ENCODE data around the gene TTC34. TPM values are rescaled to one million over a fixed set of nuclear protein-coding genes. Genes with fewer than 3 reads are reported as not detected.

Gene TTC34
- total RNA-seq, 1 donor, result 0.36 TPM

DNA sequence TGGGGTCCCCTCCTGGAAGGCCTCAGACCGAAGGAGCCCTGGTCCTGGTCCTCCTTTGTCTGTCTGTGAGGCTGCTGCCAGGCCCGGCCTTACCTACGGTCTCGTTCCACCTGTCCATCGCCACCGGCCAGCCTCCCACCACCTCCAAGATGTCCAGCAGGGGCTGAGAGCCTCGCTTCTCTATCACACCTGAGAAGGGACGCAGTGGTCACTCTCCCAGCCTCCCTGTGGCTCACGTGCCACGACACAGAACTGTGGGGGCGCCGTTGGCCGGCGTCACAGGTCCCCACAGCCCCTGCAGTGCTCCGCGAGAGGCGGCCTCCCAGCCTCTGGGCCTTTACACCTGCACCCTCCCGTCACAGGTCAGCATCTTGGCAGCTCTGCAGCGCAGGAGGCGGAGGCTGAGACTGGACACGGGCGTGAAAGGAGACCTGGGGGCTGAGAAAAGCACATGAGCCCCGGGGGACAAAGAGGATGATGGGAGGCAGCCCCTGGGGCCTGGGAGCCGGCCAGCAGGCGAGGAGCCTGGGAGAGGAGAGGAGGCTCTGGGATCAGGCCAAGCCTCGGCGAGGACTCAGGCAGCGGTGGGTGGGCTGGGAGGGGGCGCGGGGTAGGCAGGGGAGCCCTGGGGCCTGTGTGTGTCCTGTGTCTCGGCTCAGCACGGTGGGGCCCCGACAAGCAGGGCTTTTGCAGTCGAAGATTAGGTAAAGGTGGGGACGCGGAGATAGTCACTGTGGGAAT is 194.4 kb downstream of the TTC34 start:
- Histone ChIP-seq H3K27me3 (ENCODE audit: insufficient read depth, low read length) (no peaks in the 10 kb centered on the region), H3K4me2 (ENCODE audit: insufficient read depth, low read length) (no peak overlapping the region), H3K9me3 (ENCODE audit: low read depth, low read length) (no peaks in the 10 kb centered on the region), H3K4me1 (ENCODE audit: insufficient read depth, low read length) (no peaks in the 10 kb centered on the region), H2AFZ (ENCODE audit: low read length) (no peak overlapping the region), H3K36me3 (ENCODE audit: insufficient read depth, low read length) (no peaks in the 10 kb centered on the region), H4K20me1 (ENCODE audit: insufficient read depth, low read length) (no peaks in the 10 kb centered on the region), H3K4me3 (ENCODE audit: insufficient read depth, low read length) (no peak overlapping the region), H3K27ac (ENCODE audit: low read depth, low read length) (no peak overlapping the region), H3K79me2 (ENCODE audit: insufficient read depth, low read length) (no peaks in the 10 kb centered on the region)
- TF ChIP-seq, protein P1, sequence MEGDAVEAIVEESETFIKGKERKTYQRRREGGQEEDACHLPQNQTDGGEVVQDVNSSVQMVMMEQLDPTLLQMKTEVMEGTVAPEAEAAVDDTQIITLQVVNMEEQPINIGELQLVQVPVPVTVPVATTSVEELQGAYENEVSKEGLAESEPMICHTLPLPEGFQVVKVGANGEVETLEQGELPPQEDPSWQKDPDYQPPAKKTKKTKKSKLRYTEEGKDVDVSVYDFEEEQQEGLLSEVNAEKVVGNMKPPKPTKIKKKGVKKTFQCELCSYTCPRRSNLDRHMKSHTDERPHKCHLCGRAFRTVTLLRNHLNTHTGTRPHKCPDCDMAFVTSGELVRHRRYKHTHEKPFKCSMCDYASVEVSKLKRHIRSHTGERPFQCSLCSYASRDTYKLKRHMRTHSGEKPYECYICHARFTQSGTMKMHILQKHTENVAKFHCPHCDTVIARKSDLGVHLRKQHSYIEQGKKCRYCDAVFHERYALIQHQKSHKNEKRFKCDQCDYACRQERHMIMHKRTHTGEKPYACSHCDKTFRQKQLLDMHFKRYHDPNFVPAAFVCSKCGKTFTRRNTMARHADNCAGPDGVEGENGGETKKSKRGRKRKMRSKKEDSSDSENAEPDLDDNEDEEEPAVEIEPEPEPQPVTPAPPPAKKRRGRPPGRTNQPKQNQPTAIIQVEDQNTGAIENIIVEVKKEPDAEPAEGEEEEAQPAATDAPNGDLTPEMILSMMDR (IDR thresholded peaks at IDR 0.05; ENCODE audit: extremely low read depth, low read depth, low read length), result no peak
- DNase-seq (ENCODE audit: insufficient read length, low spot score, missing footprints), result peak; percentile 36

DNA sequence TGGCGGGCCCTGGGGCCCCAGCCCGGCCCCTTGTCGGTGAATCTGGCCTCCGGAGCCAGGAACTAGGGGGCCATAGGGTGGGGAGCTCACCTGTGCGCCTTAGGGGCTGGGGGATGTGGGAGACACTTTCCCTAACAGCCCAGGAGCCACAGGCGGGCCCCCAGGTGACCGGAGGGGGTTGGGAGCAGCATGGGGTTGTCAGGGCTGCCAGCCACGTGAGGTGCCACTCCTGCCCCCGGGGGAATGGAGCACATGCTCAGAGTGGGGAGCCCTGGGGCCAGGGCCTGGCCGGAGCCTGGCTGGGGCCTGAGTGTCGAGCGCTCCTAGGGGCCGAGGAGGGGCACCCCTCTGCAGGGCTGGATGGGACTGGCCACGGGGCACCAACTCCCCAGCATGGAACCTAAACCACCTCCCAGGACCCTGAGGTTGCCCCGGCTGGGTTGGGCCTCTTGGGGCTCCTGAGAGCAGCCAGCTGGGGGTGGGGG is 195.1 kb downstream of the TTC34 start:
- TF ChIP-seq, protein P1 (IDR thresholded peaks at IDR 0.05; ENCODE audit: extremely low read depth, low read depth, low read length), result no peak
- H3K27me3 ChIP-seq (ENCODE audit: insufficient read depth, low read length), result no peaks in the 10 kb centered on the region
- no peak overlapping the region for H3K27ac ChIP-seq (ENCODE audit: low read depth, low read length)
- no peaks in the 10 kb centered on the region for H3K4me1 ChIP-seq (ENCODE audit: insufficient read depth, low read length)
- no peaks in the 10 kb centered on the region for H4K20me1 ChIP-seq (ENCODE audit: insufficient read depth, low read length)
- H3K79me2 ChIP-seq (ENCODE audit: insufficient read depth, low read length), result no peaks in the 10 kb centered on the region
- no peaks in the 10 kb centered on the region for H3K9me3 ChIP-seq (ENCODE audit: low read depth, low read length)
- H3K4me2 ChIP-seq (ENCODE audit: insufficient read depth, low read length), result no peak overlapping the region
- H3K36me3 ChIP-seq (ENCODE audit: insufficient read depth, low read length), result no peaks in the 10 kb centered on the region
- H3K4me3 ChIP-seq (ENCODE audit: insufficient read depth, low read length), result no peak overlapping the region
- H2AFZ ChIP-seq (ENCODE audit: low read length), result no peak overlapping the region
- peak; percentile 70 for DNase-seq (ENCODE audit: insufficient read length, low spot score, missing footprints)

DNA sequence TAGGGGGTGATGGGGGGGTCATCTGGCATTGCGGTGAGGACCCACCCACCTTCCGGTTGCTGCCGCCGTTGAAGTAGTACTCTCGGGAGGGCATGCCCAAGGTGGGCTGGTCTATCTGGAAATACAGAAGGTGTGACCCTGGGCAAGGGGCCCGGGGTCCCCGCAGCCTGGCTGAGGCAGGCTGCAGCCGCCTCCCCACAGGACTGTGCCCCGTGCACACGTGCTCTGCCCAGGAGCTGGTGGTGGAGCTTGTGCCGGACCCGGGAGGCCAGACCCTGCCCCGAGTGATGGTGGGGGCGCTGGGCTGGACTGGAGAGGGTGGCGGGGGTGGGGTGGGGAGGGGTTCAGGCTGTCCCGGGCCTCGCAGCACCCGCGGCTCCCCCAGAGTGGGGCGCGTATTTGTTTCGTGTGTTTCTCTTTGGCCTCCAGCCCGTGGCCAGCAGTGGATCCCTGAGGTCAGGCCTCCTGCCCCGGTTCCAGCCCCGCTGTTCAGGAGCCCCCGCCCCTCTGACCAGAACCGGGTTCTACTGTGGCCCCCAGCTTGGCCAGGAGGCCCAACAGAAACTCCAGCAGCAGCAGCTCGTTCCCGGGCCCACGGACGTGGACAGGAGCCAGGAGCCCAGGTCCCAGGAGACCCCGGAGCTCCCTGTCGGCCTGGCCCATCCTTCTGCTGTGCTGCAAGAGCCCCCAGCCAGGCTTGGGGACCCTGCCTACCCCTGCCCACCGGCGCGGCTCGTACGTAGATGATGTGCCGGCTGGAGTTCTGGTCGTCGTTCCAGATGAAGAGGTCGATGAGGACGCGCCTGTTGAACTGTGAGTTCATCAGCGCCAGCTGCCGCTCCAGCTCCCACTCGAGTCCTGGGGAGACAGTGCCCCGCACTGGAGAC is 195.7 kb downstream of the TTC34 start:
- no peaks in the 10 kb centered on the region for H3K79me2 ChIP-seq (ENCODE audit: insufficient read depth, low read length)
- H3K4me3 ChIP-seq (ENCODE audit: insufficient read depth, low read length), result no peak overlapping the region
- H3K36me3 ChIP-seq (ENCODE audit: insufficient read depth, low read length), result no peaks in the 10 kb centered on the region
- peak; percentile 74 for DNase-seq (ENCODE audit: insufficient read length, low spot score, missing footprints)
- no peaks in the 10 kb centered on the region for H3K4me1 ChIP-seq (ENCODE audit: insufficient read depth, low read length)
- no peaks in the 10 kb centered on the region for H3K27me3 ChIP-seq (ENCODE audit: insufficient read depth, low read length)
- H2AFZ ChIP-seq (ENCODE audit: low read length), result no peak overlapping the region
- H3K4me2 ChIP-seq (ENCODE audit: insufficient read depth, low read length), result no peak overlapping the region
- no peaks in the 10 kb centered on the region for H4K20me1 ChIP-seq (ENCODE audit: insufficient read depth, low read length)
- no peak overlapping the region for H3K27ac ChIP-seq (ENCODE audit: low read depth, low read length)
- TF ChIP-seq, protein P1 (IDR thresholded peaks at IDR 0.05; ENCODE audit: extremely low read depth, low read depth, low read length), result no peak
- H3K9me3 ChIP-seq (ENCODE audit: low read depth, low read length), result no peaks in the 10 kb centered on the region

All from osteoblast (primary cell).